Measurements from ENCODE around the gene TRIM74.
"Not testable (repeated sequence)": the region's sequence is repeated elsewhere in the genome, so short reads cannot be mapped to it uniquely, and the experiment has no call there.

TRIM74 gene

GRCh38 chr7:72968980-72969516 is at the start of gene TRIM74:
Gene TRIM74 (minus strand): TSS chr7:72969466. CDS start chr7:72966157, 3,309 bp downstream.
- DNase-seq: not testable (repeated sequence)

DNA sequence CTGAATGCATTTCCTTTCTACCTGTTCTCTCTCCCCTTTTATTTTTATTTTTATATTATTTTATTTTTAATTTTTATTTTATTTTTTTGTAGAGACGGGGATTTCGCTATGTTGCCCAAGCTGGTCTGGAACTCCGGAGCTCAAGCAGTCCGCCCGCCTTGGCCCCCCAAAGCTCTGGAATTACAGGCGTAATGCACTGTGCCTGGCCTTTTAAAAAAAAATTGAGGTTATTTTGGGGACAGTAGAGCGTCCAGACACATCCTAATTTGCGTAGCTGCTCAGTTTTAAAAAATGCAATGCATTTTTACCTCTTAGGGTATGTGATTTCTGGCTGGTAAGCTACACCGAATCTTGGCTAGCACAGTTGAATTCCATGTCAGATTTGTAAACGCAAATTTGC is 37.2 kb upstream of the TRIM74 start:
- not testable (repeated sequence) for DNase-seq

DNA sequence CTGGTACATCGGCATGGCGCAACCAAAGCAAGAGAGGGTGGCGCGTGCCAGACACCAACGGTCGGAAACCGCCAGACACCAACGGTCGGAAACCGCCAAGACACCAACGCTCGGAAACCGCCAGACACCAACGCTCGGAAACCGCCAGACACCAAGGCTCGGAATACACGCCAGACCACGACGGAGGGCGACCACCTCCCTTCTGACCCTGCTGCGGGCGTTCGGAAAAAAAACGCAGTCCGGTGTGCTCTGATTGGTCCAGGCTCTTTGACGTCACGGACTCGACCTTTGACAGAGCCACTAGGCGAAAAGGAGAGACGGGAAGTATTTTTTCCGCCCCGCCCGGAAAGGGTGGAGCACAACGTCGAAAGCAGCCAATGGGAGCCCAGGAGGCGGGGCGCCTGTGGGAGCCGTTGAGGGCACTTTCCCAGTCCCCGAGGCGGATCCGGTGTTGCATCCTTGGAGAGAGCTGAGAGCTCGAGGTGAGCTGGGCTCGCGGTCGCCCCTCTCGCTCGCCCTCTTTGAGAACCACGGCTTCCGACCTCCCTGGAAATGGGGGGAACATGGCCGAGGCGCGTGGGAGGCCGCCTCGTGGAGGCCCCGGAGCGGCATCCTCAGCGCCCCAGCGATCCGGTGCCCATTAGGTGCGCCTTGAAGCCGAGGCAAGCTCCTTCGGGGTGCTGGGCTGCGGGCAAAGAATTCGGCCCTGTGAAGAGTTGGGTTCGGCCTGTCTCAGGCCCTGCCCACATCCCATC is 36.6 kb upstream of the TRIM74 start:
- not testable (repeated sequence) for DNase-seq

- not testable (repeated sequence) for DNase-seq
These were observed 36.1 kb upstream of the TRIM74 start for GRCh38 chr7:73005356-73005692.

- DNase-seq: not testable (repeated sequence)
These were observed 28.7 kb upstream of the TRIM74 start for GRCh38 chr7:72997887-72998468.

DNA sequence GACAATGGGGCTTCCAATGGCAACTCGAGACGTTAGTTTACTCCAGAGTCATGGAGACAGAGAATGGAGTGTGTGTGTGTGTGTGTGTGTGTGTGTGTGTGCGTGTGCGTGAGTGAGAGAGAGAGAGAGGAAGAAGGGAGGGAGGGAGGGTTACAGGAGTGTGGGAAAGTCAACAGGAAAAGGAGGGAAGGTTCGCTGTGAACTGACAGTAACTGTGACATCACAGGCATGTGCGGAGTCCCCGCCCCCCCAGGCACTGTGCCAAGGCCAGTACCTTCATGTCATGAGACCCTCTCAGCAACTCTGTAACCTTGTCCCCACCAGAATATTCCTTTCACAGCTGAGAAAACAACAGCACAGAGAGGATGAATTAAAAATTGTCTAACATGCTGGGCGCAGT is 28.2 kb upstream of the TRIM74 start:
- DNase-seq: not testable (repeated sequence)

DNA sequence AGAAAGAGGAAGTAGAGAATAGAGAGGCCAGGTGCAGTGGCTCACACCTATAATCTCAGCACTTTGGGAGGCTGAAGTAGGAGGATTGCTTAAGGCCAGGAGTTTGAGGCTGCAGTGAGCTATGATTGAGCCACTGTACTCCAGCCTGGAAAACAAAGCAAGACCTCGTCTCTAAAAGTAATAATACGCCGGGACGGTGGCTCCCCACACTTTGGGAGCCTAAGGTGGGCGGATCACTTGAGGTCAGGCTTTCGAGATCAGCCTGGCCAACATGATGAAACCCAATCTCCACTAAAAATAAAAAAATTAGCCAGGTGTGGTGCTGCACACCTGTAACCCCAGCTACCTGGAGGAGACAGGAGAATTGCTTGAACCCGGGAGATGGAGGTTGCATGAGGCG is 26.2 kb upstream of the TRIM74 start:
- not testable (repeated sequence) for DNase-seq

GRCh38 chr7:72990146-72990913 is 21.1 kb upstream of the TRIM74 start:
- DNase-seq: not testable (repeated sequence)

DNA sequence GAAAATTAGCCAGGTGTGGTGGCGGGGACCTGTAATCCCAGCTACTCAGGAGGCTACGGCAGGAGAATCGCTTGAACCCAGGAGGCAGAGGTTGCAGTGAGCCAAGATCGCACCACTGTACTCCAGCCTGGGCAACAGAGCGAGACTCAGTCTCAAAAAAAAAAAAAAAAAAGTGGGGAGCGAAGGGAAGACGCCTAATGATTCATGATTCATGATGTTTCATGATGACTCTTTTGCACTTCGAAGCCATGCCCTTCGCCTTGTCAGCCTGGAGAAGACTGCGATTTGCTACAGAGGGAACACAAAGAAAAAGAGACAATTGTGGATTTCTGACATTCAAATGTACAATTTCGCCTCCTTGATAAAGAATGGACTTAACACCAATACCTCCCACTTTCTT is 12.8 kb upstream of the TRIM74 start:
- not testable (repeated sequence) for DNase-seq

DNA sequence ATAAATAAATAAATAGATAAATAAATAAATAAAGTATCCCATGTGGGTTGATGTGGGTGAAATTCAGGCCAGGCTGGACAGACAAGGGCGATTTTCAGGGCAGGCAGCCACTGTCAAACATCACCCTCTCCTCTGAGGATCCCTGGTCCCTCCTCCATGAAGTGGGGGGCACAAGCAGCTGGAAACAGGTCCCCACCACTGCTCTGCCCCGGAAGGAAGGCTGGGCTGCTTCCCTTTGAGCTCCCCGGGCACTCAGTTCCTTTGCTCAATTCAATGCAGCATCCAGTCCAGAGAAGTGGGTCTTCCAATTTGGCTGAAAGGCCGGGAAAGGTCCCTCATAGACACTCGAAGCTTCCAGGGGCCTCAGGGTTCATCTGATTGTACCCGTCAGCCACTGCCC is 11.1 kb upstream of the TRIM74 start:
- DNase-seq: not testable (repeated sequence)

DNA sequence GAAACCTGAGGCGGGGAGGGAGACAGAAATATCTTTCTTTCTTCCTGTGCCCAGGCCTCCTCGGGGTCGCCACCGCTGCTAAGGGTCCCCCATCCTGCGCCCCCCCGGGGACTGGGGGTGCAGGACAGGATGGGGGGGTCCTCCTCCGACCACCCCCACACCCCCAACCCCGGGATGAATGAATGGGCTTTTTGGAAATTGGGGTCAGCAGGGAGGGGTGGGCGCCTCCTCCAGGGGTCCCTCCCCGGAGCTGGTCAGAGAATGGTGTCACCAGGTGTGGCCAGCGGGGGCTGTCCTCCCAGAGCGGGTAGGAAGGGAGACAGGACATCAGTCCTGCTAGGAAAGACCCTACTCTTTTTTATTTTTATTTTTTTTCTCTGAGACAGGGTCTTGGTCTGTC is 7.2 kb upstream of the TRIM74 start:
- DNase-seq: not testable (repeated sequence)

DNA sequence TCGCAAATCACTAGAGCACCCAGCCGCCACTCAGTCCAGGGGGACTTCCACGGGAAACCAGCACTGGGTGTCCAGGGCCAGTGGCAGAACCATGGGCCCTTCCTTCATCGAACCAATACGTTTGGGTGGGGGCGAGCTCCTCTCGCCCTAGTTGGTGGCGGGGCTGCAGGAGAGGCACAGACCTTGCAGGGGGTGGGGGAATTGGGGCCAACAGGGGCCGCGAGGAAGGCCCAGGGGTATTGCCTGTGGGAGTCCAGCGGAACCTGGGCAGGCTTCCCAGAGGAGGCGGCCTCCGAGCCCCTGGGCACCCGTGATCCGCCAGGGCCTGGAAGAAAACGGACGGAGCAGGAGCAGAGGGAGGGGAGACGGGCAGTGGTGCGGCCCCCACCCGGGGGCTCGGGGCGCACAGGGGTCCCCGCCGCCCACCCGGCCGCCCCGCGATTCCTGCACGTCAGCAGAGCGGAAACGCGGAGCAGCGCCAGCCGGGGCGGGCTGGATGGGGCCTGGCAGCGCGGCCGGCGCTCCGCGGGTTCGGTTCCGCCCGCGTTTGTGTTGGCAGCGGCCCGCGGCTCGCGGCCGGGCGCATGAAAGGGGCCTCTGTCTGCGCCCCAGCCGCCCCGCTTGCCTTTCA is 6.5 kb upstream of the TRIM74 start:
- not testable (repeated sequence) for DNase-seq

GRCh38 chr7:72974781-72975180 is 5.5 kb upstream of the TRIM74 start:
- DNase-seq: not testable (repeated sequence)

GRCh38 chr7:72971505-72971904 is 2.2 kb upstream of the TRIM74 start:
- DNase-seq: not testable (repeated sequence)

DNA sequence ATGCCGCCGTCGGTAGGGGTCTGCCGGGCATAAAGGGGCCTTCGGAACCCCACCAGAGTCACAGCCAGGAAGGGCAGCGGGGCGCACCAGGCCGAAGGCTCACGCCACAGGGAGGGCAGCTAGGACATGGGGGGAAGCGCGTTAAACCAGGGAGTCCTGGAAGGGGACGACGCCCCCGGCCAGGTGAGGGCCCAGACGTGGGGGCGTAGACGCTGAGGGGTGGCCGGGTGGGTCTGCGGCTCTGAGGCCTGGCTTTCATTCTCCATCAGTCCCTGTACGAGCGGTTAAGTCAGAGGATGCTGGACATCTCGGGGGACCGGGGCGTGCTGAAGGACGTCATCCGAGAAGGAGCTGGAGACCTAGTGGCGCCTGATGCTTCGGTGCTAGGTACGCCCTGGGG is 422 bp upstream of the TRIM74 start:
- DNase-seq: not testable (repeated sequence)

- not testable (repeated sequence) for DNase-seq
These were observed 2.4 kb downstream of the TRIM74 start for GRCh38 chr7:72966892-72967291.

GRCh38 chr7:72965186-72965975 is 3.9 kb downstream of the TRIM74 start:
- DNase-seq: not testable (repeated sequence)

DNA sequence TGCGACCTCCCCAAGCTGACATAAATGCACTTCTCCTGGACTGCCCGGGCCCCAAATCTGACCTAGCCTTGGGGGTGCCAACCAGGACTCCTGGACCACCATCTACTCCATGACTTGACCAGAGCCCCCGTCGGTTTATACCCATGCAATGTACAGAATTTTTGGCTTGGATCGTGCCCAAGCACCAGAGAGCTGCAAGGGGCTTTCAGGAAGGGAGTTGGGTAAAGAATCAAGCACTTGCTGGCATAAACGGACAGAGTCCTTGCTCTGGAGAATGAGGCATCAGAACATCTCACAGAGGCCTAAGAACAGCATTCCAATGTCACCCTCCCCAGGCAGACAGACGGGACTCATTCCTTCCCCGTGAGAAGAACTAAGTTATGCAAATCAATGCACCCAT is 6.2 kb downstream of the TRIM74 start:
- DNase-seq: not testable (repeated sequence)

- not testable (repeated sequence) for DNase-seq
These were observed 8.0 kb downstream of the TRIM74 start for GRCh38 chr7:72961346-72961650.

- not testable (repeated sequence) for DNase-seq
These were observed 8.5 kb downstream of the TRIM74 start for GRCh38 chr7:72960626-72961345.

DNA sequence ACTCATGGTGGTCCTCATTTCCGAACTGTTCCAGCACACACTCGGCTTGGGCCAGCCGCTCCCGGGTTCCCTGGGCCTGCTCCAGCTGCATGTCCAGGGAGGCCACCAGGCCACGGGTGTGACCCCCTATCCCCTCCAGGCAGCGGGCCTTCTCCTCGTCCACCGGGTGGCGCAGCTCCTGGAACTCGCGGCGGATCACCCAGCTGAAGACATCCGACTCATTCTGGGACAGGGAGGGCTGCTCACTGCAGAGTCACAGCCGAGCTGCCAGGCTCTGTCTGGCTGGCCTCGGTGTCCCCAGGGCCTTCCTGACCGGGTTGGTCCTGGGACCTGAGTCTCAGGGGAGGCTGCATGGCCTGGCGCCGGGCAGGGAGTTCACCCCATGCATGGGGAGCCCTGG is 9.2 kb downstream of the TRIM74 start:
- DNase-seq: not testable (repeated sequence)
